ENCODE results near the gene CYP2C19. TPM values are rescaled to one million over a fixed set of nuclear protein-coding genes. Genes with fewer than 3 reads are reported as not detected.
"Not testable (repeated sequence)": the region's sequence is repeated elsewhere in the genome, so short reads cannot be mapped to it uniquely, and the experiment has no call there.

Gene CYP2C19
- total RNA-seq: not detected

DNA sequence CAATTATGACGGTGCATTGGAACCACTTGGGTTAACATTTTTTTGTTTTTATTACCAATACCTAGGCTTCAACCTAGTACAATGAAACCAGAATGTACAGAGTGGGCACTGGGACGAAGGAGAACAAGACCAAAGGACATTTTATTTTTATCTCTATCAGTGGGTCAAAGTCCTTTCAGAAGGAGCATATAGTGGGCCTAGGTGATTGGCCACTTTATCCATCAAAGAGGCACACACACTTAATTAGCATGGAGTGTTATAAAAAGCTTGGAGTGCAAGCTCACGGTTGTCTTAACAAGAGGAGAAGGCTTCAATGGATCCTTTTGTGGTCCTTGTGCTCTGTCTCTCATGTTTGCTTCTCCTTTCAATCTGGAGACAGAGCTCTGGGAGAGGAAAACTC lies at the start of gene CYP2C19:
CYP2C19 (plus strand) TSS at position 289 of the 400 bp plus-strand sequence; CDS start at position 314, 25 bp downstream.
- Mint-ChIP-seq H3K4me3 (no peak within 1 kb of the TSS), H3K36me3 (ENCODE audit: low read depth) (no peaks in the 10 kb centered on the region), H3K9me3 (ENCODE audit: insufficient read depth) (no peaks in the 10 kb centered on the region), H3K4me1 (ENCODE audit: low read depth) (no peaks in the 10 kb centered on the region), H3K27ac (no peak within 1 kb of the TSS), H3K27me3 (ENCODE audit: low read depth) (no peaks in the 10 kb centered on the region)
- no peak for ATAC-seq
- DNase-seq: no peak
- CTCF ChIA-PET: no interaction called here
- POLR2A ChIA-PET: no interaction called here

DNA sequence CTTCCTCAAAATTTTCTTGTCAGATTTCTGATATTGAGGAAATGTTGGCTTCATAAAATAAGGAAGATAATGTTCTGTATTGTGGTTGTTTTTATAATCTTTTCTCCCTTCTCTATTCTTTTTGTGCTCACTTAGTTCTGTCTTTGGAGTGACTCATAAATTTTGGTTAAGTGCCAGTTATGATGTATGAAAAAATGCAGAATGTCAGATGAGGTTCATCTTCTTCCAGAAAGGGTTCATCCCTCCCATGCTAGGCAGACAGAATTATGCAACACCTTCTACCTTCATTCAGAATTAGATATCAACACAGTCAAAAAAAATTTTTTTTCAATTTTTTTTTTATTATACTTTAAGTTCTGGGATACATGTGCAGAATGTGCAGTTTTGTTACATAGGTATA lies 36.6 kb upstream of the CYP2C19 start:
- no peaks in the 10 kb centered on the region for H3K36me3 Mint-ChIP-seq (ENCODE audit: low read depth)
- ChIA-PET CTCF (no interaction called here), POLR2A (no interaction called here)
- DNase-seq (no peak), ATAC-seq (no peak)
- no peak overlapping the region for H3K4me3 Mint-ChIP-seq
- H3K27me3 Mint-ChIP-seq (ENCODE audit: low read depth): no peaks in the 10 kb centered on the region
- no peak overlapping the region for H3K27ac Mint-ChIP-seq
- no peaks in the 10 kb centered on the region for H3K4me1 Mint-ChIP-seq (ENCODE audit: low read depth)
- no peaks in the 10 kb centered on the region for H3K9me3 Mint-ChIP-seq (ENCODE audit: insufficient read depth)

DNA sequence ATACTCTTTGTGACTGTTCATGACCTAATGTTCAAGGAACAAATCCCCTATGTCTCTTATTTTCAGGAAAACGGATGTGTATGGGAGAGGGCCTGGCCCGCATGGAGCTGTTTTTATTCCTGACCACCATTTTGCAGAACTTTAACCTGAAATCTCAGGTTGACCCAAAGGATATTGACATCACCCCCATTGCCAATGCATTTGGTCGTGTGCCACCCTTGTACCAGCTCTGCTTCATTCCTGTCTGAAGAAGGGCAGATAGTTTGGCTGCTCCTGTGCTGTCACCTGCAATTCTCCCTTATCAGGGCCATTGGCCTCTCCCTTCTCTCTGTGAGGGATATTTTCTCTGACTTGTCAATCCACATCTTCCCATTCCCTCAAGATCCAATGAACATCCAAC lies 27.3 kb upstream of the CYP2C19 start:
- Mint-ChIP-seq H3K27ac (no peak overlapping the region), H3K36me3 (ENCODE audit: low read depth) (no peaks in the 10 kb centered on the region), H3K9me3 (ENCODE audit: insufficient read depth) (peaks cover 7% of the 10 kb centered on the region), H3K4me3 (no peak overlapping the region), H3K4me1 (ENCODE audit: low read depth) (no peaks in the 10 kb centered on the region), H3K27me3 (ENCODE audit: low read depth) (no peaks in the 10 kb centered on the region)
- DNase-seq (no peak), ATAC-seq (no peak)
- ChIA-PET POLR2A (no interaction called here), CTCF (no interaction called here)

DNA sequence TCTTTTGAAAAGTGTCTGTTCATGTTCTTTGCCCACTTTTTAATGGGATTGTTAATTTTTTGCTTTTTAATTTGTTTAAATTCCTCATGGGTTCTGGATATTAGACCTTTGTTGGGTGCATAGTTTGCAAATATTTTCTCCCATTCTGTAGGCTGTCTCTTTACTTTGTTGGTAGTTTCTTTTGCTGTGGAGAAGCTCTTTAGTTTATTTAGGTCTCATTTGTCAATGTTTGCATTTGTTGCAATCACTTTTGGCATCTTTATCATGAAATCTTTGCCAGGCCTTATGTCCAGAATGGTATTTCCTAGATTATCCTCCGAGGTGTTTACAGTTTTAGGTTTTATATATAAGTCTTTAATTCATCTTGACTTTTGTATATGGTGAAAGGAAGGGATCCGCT lies 23.9 kb upstream of the CYP2C19 start:
- Mint-ChIP-seq H3K27me3 (ENCODE audit: low read depth) (no peaks in the 10 kb centered on the region), H3K9me3 (ENCODE audit: insufficient read depth) (peaks cover 7% of the 10 kb centered on the region), H3K4me3 (no peak overlapping the region), H3K4me1 (ENCODE audit: low read depth) (no peaks in the 10 kb centered on the region), H3K27ac (no peak overlapping the region), H3K36me3 (ENCODE audit: low read depth) (no peaks in the 10 kb centered on the region)
- ATAC-seq (no peak), DNase-seq (no peak)
- ChIA-PET POLR2A (no interaction called here), CTCF (no interaction called here)

DNA sequence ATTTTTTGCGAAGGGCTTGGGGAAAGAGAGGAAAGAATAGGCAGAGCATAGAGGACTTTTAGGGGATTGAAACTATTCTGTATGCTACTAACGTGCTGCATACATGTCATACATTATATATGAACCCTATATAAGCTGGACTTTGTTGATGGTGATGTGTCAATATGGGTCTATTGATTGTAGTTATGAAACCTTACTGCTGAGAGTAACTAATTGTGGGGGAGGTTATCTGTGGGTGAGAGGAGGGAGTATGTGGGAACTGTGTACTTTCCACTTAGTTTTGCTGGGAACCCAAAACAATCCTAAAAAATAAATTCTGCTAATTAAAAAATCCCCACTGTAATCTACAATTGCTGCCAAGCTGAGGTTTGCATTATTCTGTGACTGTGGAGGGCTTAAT lies 15.3 kb upstream of the CYP2C19 start:
- ChIA-PET POLR2A (no interaction called here), CTCF (interaction anchor here (1.5 kb wide), 1 partner anchor 9 kb away, joined by 3 read pairs; no protein-coding TSS in a partner anchor)
- no peaks in the 10 kb centered on the region for H3K4me1 Mint-ChIP-seq (ENCODE audit: low read depth)
- no peak overlapping the region for H3K27ac Mint-ChIP-seq
- peaks cover 5% of the 10 kb centered on the region for H3K9me3 Mint-ChIP-seq (ENCODE audit: insufficient read depth)
- ATAC-seq (no peak), DNase-seq (no peak)
- H3K36me3 Mint-ChIP-seq (ENCODE audit: low read depth): no peaks in the 10 kb centered on the region
- H3K27me3 Mint-ChIP-seq (ENCODE audit: low read depth): no peaks in the 10 kb centered on the region
- H3K4me3 Mint-ChIP-seq: no peak overlapping the region

DNA sequence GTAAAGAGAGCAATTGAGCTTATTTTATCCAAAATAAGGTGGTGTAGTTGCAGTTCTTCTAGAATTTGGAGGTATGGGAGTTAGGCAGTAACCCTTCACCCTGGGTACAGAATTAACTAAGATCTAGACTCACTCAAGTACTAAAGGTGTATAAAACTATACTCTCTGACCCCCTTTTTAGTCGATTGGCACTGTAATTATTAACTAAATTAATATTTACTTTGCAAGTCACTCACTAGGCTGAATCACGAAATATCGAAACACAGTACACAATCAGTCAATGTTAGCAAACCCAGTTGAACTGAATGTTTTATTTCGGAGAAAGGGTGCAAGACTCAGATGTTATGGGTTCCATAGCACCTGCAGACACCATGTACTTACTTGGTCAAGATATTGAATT lies 14.6 kb upstream of the CYP2C19 start:
- no peak overlapping the region for H3K4me3 Mint-ChIP-seq
- peaks cover 6% of the 10 kb centered on the region for H3K9me3 Mint-ChIP-seq (ENCODE audit: insufficient read depth)
- no peaks in the 10 kb centered on the region for H3K36me3 Mint-ChIP-seq (ENCODE audit: low read depth)
- no peaks in the 10 kb centered on the region for H3K4me1 Mint-ChIP-seq (ENCODE audit: low read depth)
- DNase-seq: no peak
- H3K27me3 Mint-ChIP-seq (ENCODE audit: low read depth): no peaks in the 10 kb centered on the region
- no peak overlapping the region for H3K27ac Mint-ChIP-seq
- ChIA-PET POLR2A (no interaction called here), CTCF (interaction anchor here (1.5 kb wide), 1 partner anchor 10 kb away, joined by 3 read pairs; no protein-coding TSS in a partner anchor)
- ATAC-seq: no peak

DNA sequence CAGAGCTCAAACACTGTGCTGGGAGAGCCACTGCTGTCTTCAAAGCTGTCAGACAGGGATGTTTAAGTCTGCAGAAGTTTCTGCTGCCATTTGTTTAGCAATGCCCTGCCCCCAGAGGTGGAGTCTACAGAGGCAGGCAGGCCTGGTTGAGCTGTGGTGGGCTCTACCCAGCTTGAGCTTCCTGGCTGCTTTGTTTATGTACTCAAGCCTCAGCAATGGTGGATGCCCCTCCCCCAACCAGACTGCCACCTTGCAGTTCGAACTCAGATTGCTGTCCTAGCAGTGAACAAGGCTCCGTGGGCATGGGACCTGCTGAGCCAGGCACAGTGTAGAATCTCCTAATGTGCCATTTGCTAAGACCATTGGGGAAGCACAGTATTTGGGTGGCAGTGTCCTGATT lies 4.6 kb upstream of the CYP2C19 start:
- Mint-ChIP-seq H3K4me3 (no peak overlapping the region), H3K4me1 (ENCODE audit: low read depth) (no peaks in the 10 kb centered on the region), H3K9me3 (ENCODE audit: insufficient read depth) (peaks cover 5% of the 10 kb centered on the region), H3K27me3 (ENCODE audit: low read depth) (no peaks in the 10 kb centered on the region), H3K36me3 (ENCODE audit: low read depth) (no peaks in the 10 kb centered on the region), H3K27ac (no peak overlapping the region)
- CTCF ChIA-PET: no interaction called here
- DNase-seq (no peak), ATAC-seq (no peak)
- POLR2A ChIA-PET: no interaction called here

DNA sequence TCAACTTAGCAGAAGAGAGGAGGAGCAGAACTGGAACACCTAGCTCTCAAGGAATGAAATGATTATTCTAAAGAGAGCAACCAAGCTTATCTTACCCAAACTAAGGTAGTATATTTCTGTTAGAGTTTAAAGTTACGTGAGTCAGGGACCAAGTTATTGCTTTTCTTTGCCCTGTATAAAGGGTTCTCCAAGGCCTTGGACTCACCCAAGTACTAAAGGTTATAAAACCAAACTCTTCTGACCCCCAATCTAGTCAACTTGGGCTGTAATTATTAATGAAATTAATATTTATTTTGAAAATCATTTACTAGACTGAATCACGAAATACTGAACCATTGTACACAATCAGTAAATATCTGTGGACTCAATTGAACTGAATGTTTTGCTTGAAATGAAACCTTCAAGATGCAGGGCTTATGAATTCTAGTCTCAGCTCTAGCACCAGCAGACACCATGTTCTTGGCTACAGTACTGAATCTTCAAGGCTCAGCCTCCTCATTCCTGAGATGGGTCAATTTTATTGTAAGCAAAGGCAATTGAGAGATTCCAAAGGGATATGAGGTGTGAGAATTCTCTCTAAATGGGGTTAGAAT lies 1.8 kb upstream of the CYP2C19 start:
- Mint-ChIP-seq H3K27me3 (ENCODE audit: low read depth) (no peaks in the 10 kb centered on the region), H3K4me3 (no peak overlapping the region), H3K27ac (no peak overlapping the region), H3K4me1 (ENCODE audit: low read depth) (no peaks in the 10 kb centered on the region), H3K36me3 (ENCODE audit: low read depth) (no peaks in the 10 kb centered on the region), H3K9me3 (ENCODE audit: insufficient read depth) (no peaks in the 10 kb centered on the region)
- no peak for ATAC-seq
- DNase-seq: no peak
- ChIA-PET CTCF (no interaction called here), POLR2A (no interaction called here)

DNA sequence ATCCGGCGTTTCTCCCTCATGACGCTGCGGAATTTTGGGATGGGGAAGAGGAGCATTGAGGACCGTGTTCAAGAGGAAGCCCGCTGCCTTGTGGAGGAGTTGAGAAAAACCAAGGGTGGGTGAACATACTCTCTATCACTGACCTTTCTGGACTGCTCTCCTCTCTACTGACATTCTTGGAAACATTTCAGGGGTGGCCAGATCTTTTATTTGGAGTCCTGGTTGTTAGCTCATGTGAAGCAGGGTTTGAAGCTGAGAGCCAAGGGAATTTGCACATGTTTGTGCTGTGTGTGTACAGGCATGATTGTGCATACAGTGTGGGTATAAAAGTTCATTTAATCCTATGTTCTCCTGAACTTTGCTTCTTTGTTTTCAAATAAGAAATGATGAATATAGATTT lies 12.9 kb downstream of the CYP2C19 start:
- ATAC-seq; H3K27ac Mint-ChIP-seq; H3K4me1 Mint-ChIP-seq (ENCODE audit: low read depth); H3K36me3 Mint-ChIP-seq (ENCODE audit: low read depth); H3K9me3 Mint-ChIP-seq (ENCODE audit: insufficient read depth); H3K4me3 Mint-ChIP-seq; H3K27me3 Mint-ChIP-seq (ENCODE audit: low read depth); CTCF ChIA-PET; DNase-seq: not testable (repeated sequence)
- POLR2A ChIA-PET: interaction anchor here (0.6 kb wide), 1 partner anchor 666 kb away, joined by 3 read pairs; no protein-coding TSS in a partner anchor

DNA sequence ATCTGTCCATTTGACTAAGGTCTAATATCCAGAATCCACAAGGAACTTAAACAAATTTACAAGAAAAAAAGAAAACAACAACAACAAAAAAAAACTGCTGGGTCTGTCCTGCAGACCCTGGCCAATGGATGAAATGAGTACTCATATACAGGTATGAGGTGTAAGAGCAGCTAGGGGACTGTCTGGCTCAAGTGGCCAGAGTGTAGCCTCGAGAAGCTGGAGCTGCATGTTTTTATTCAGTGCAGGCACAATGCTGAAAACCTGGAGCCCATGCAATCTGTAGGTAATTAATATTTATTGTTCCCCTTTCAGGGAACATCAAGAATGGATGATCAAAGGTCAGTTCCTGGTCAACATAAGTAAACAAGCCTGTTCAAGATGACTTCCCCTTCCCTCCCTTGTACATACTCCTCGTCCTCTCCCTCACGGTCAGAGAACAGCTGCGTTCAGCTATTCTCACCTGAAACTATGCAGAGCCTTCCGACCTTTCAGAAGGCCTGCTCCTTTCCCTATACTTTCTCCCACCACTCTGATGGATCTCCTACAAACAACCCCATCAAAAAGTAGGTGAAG lies 15.5 kb downstream of the CYP2C19 start:
- Mint-ChIP-seq H3K36me3 (ENCODE audit: low read depth) (no peaks in the 10 kb centered on the region), H3K27me3 (ENCODE audit: low read depth) (no peaks in the 10 kb centered on the region), H3K9me3 (ENCODE audit: insufficient read depth) (no peaks in the 10 kb centered on the region), H3K27ac (no peak overlapping the region), H3K4me1 (ENCODE audit: low read depth) (no peaks in the 10 kb centered on the region), H3K4me3 (no peak overlapping the region)
- DNase-seq (no peak), ATAC-seq (no peak)
- ChIA-PET CTCF (no interaction called here), POLR2A (no interaction called here)

DNA sequence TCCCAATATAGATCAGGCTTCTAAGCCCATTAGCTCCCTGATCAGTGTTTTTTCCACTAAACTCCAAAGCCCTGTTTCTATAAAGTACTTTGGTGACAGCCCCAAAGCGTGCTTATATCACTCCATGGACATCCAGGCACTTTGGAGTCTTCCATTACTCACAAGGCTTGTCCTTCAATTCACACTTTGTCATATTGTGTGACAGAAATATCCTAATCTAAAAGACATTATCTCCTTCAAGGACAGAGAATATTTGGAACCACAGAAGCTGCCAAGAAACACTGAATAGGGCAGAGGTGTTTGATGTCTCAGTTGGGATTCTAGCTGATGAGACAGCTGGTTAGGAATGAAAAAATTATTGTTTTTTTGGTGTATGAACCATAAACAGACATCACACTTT lies 18.4 kb downstream of the CYP2C19 start:
- no peak for DNase-seq
- H3K27ac Mint-ChIP-seq: no peak overlapping the region

DNA sequence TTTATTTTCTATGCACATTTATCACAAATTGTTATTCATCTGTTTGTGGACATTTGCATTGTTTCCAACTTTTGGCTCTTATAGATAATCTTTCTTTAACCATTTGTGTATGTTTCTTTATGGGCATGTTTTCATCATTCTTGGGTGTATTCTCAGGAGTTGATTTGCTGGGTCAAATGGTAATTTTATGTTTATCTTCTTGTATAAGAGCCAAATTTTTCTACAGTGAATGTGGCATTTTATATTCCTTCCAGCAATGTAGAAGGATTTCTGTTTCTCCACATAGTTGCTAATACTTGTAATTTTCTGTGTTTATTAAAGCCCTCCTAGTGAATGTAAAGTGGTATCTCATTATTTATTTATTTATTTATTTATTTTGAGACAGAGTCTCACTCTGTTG lies 21.8 kb downstream of the CYP2C19 start:
- ChIA-PET POLR2A (no interaction called here), CTCF (no interaction called here)
- no peaks in the 10 kb centered on the region for H3K4me1 Mint-ChIP-seq (ENCODE audit: low read depth)
- ATAC-seq (no peak), DNase-seq (no peak)
- H3K36me3 Mint-ChIP-seq (ENCODE audit: low read depth): no peaks in the 10 kb centered on the region
- peaks cover 4% of the 10 kb centered on the region for H3K9me3 Mint-ChIP-seq (ENCODE audit: insufficient read depth)
- H3K27me3 Mint-ChIP-seq (ENCODE audit: low read depth): no peaks in the 10 kb centered on the region
- H3K27ac Mint-ChIP-seq: no peak overlapping the region
- H3K4me3 Mint-ChIP-seq: no peak overlapping the region

More for the DNA sequence above, 18.4 kb downstream of the CYP2C19 start:
- Mint-ChIP-seq H3K27me3 (ENCODE audit: low read depth) (no peaks in the 10 kb centered on the region), H3K9me3 (ENCODE audit: insufficient read depth) (no peaks in the 10 kb centered on the region), H3K36me3 (ENCODE audit: low read depth) (no peaks in the 10 kb centered on the region), H3K4me1 (ENCODE audit: low read depth) (no peaks in the 10 kb centered on the region), H3K4me3 (no peak overlapping the region)
- ChIA-PET POLR2A (no interaction called here), CTCF (no interaction called here)
- no peak for ATAC-seq

DNA sequence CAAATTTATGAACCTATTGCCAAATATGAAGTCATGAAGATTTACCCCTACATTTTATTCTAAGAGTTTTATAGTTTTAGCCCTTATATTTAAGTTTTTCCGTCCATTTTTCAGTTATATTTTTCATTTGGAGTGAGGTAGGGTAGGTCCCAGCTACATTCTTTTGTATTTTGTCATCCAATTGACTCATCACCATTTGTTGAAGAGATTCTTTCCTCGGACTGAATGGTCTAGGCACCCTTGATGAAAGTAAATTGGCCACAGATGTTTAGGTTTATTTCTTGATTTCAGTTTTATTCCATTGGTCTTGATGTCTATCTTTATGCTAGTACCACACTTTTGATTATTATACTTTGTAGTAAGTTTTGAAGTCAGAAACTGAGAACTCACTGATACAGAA lies 22.7 kb downstream of the CYP2C19 start:
- H3K36me3 Mint-ChIP-seq (ENCODE audit: low read depth): no peaks in the 10 kb centered on the region
- ChIA-PET POLR2A (interaction anchor here (0.6 kb wide), 1 partner anchor 804 kb away, joined by 3 read pairs; no protein-coding TSS in a partner anchor), CTCF (no interaction called here)
- H3K4me3 Mint-ChIP-seq: no peak overlapping the region
- no peak overlapping the region for H3K27ac Mint-ChIP-seq
- H3K9me3 Mint-ChIP-seq (ENCODE audit: insufficient read depth): peaks cover 5% of the 10 kb centered on the region
- DNase-seq: no peak
- no peaks in the 10 kb centered on the region for H3K4me1 Mint-ChIP-seq (ENCODE audit: low read depth)
- no peak for ATAC-seq
- H3K27me3 Mint-ChIP-seq (ENCODE audit: low read depth): no peaks in the 10 kb centered on the region
